A549 (cell line): ENCODE measurements around the gene FAM163A.

Experiments used
- BHLHE40 ChIP-seq: IDR thresholded peaks from 2 replicates; pipeline ENCODE4 v1.6.1; 2012; ENCODE audit warnings: low read depth, low read length, inconsistent platforms
- HDAC2 ChIP-seq: fragments of 200-600 bp; sonication (generic); IDR thresholded peaks from 2 replicates; pipeline ENCODE4 v1.6.1; 2016
- JUN ChIP-seq, 2 experiments: fragments of >200 bp; sonication (Bioruptor Twin); formaldehyde crosslinking; IDR thresholded peaks; 2 replicates in 1 of 2; 3 replicates in 1 of 2; pipeline ENCODE4 v1.6.1; 2016 to 2017
- MAX ChIP-seq: IDR thresholded peaks from 2 replicates; pipeline ENCODE4 v1.6.1; 2012
- POLR2A ChIP-seq: IDR thresholded peaks from 2 replicates; pipeline ENCODE4 v1.6.1; 2012; ENCODE audit warnings: mild to moderate bottlenecking, low read length
- RCOR1 ChIP-seq: fragments of 150-350 bp; IDR thresholded peaks from 2 replicates; pipeline ENCODE4 v1.6.1; 2014; ENCODE audit warnings: antibody characterized with exemption, low read length, low read depth
- SMC3 ChIP-seq: fragments of >200 bp; sonication (Bioruptor Twin); formaldehyde crosslinking; IDR thresholded peaks from 3 replicates; pipeline ENCODE4 v1.6.1; 2018; ENCODE audit warnings: inconsistent platforms
- TP53 ChIP-seq: fragments of 250-450 bp; sonication (Bioruptor Pico); IDR thresholded peaks from 2 replicates; pipeline ENCODE4 v1.5.0; 2021; ENCODE audit warnings: mild to moderate bottlenecking, moderate library complexity
- USF2 ChIP-seq: fragments of 450-650 bp; IDR thresholded peaks from 2 replicates; pipeline ENCODE4 v1.6.1; 2014; ENCODE audit warnings: antibody characterized with exemption
- TF ChIP-seq, protein P1 (sequence below): fragments of >200 bp; sonication (Bioruptor Twin); formaldehyde crosslinking; IDR thresholded peaks from 3 replicates; pipeline ENCODE4 v1.5.1; 2016
- TF ChIP-seq, protein P2 (sequence below): fragments of 250-450 bp; sonication (Bioruptor Pico); IDR thresholded peaks from 2 replicates; pipeline ENCODE4 v1.5.0; 2021; ENCODE audit warnings: mild to moderate bottlenecking, moderate library complexity, borderline replicate concordance
- TF ChIP-seq, protein P3 (sequence below): fragments of 250-450 bp; sonication (Bioruptor Pico); IDR thresholded peaks from 2 replicates; pipeline ENCODE4 v1.5.0; 2020; ENCODE audit warnings: low read depth, mild to moderate bottlenecking, moderate library complexity

- TF ChIP-seq, protein P1, sequence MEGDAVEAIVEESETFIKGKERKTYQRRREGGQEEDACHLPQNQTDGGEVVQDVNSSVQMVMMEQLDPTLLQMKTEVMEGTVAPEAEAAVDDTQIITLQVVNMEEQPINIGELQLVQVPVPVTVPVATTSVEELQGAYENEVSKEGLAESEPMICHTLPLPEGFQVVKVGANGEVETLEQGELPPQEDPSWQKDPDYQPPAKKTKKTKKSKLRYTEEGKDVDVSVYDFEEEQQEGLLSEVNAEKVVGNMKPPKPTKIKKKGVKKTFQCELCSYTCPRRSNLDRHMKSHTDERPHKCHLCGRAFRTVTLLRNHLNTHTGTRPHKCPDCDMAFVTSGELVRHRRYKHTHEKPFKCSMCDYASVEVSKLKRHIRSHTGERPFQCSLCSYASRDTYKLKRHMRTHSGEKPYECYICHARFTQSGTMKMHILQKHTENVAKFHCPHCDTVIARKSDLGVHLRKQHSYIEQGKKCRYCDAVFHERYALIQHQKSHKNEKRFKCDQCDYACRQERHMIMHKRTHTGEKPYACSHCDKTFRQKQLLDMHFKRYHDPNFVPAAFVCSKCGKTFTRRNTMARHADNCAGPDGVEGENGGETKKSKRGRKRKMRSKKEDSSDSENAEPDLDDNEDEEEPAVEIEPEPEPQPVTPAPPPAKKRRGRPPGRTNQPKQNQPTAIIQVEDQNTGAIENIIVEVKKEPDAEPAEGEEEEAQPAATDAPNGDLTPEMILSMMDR: no peak
- TF ChIP-seq HDAC2 (no peak), RCOR1 (no peak), TP53 (no peak), USF2 (no peak), POLR2A (no peak), MAX (no peak), JUN (IDR thresholded peaks at IDR 0.05) (no peak), SMC3 (no peak), BHLHE40 (no peak)
- TF ChIP-seq, protein P2, sequence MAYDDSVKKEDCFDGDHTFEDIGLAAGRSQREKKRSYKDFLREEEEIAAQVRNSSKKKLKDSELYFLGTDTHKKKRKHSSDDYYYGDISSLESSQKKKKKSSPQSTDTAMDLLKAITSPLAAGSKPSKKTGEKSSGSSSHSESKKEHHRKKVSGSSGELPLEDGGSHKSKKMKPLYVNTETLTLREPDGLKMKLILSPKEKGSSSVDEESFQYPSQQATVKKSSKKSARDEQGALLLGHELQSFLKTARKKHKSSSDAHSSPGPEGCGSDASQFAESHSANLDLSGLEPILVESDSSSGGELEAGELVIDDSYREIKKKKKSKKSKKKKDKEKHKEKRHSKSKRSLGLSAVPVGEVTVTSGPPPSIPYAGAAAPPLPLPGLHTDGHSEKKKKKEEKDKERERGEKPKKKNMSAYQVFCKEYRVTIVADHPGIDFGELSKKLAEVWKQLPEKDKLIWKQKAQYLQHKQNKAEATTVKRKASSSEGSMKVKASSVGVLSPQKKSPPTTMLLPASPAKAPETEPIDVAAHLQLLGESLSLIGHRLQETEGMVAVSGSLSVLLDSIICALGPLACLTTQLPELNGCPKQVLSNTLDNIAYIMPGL (CRISPR knock-in tag): no peak
- TF ChIP-seq, protein P3, sequence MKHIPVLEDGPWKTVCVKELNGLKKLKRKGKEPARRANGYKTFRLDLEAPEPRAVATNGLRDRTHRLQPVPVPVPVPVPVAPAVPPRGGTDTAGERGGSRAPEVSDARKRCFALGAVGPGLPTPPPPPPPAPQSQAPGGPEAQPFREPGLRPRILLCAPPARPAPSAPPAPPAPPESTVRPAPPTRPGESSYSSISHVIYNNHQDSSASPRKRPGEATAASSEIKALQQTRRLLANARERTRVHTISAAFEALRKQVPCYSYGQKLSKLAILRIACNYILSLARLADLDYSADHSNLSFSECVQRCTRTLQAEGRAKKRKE: no peak
Measured at GRCh38 chr1:179776831-179777230, 33.7 kb downstream of the FAM163A start.
